GM21528 (cell line): ENCODE data around the gene MTG1.
"Not testable (repeated sequence)": the region's sequence is repeated elsewhere in the genome, so short reads cannot be mapped to it uniquely, and the experiment has no call there.

Experiments
- ATAC-seq: cut with Tn5 transposase; IDR thresholded peaks from one replicate; pipeline ENCODE4 v1.9.1; 2021; ENCODE audit warnings: mild to moderate bottlenecking, moderate library complexity; ENCODE audit not compliant: unreplicated experiment, low FRiP score

MTG1 gene

DNA sequence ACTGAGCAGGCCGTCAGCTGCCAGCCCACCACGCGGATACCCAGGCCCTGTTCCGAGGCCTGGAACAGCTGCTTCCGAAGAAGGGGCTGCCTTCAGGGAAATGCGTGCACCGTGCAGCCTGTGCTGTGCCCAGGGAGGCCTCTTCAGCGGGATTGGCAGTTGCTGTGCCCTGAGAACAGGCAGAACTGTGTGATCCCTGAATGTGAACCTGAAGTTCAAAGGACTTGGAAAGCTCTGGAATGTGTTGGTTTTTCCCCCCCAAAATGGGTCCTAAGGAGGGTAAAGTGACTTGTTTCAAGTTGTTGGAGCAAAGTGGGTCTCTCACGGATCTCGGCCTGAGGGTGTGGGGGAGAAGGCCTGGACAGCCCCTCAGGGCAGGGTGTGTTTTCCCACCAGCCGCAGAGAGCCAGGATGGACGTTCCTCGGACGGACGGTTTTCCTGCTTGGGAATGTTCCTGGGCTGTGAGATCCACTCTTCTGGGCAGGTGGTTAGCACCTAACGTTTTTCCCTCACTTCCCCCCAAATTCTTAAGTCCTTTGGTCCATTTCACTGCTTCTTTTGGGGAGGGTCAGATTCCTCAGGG is 28.4 kb downstream of the MTG1 start:
- ATAC-seq = no peak

DNA sequence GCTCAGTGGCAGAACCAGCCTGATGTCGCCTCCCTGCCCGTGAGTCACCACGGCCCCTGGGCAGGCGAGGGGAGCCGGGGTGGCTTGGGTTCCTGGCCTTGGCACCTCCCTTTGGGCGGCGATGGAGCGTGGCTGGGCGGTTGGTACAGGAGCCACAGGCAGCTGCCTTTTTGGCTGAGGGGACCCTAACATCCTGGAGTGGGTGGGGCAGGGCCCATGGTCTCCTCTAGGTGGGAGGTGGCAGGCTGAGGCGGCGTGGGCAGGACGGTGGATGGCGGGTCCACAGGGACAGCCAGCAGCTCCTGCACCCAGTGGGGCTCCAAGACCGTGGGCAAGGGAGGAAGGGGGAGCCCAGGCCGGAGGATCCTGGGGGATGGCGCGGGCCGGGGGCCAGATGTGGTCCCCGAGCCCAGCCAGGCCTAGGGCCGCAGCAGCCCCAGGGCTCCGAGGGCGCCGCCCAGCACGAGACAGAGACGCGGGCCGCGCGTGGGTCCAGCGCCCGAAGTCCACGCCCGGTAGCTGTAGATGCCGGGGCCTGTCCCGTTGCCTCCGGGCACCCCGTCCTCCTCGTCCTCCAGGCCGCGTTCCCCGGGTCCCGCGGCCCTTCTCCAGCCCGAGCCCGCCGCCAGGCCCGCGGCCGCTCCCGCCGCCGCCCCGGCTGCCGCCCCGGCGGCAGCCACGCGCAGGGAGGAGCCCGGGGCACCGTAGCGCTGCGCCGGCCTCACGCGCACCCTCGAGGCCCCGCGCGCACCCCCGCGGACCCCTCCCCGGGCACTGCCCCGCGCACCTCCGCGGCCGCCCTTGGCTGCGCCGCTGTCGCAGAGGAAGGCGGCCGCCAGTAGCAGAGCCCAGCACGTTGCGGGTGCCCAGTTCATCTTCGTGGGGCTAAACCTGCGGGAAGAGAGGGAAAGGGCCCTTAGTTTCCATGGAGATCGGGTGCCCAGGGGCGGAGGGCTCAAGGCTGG is 29.1 kb downstream of the MTG1 start:
- ATAC-seq = no peak

DNA sequence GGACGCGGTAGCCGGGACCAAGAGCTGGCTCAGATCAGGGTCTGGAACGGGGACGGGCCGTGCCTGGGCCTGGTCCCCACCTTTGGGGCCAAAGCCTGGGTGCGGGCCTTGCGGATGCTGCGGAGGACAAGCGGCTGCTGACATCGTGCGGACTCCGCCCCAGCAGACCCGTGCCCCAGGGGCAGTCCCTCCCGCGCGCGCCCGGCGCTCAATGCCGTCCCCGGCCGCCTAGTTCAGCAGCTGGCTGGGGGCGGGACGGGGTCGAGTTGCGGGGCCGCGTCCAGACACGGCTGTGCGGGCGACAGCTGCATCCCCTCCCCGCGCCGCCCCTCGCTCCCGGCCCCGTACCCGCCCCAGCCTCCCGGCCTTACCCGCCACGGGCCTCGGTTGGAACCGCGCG is 30.1 kb downstream of the MTG1 start:
- not testable (repeated sequence) for ATAC-seq

DNA sequence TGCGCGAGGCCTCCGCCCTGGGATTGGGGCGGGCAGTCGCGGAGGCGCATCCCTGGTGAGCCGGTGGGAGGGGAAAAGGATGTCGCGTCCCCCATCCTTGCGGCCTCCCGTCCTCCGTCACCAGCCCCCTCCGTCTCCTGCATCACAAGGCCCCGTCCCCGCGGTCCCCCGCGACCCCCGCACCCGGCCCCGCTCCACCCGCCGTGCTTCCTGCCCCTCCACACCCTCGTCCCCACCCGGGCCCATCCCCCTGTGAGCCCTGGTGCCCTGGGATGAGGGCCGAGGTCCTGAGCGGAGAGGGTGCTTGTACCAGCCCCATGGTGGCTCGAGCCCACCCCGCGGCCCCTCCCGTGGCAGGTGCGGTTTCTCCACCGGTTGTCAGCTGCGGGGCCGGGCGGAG is 30.6 kb downstream of the MTG1 start, which contains the start of gene SPRN:
SPRN (minus strand) TSS at position 25 of the 400 bp plus-strand sequence. CDS start 944 bp downstream, outside the sequence.
- ATAC-seq = not testable (repeated sequence)

DNA sequence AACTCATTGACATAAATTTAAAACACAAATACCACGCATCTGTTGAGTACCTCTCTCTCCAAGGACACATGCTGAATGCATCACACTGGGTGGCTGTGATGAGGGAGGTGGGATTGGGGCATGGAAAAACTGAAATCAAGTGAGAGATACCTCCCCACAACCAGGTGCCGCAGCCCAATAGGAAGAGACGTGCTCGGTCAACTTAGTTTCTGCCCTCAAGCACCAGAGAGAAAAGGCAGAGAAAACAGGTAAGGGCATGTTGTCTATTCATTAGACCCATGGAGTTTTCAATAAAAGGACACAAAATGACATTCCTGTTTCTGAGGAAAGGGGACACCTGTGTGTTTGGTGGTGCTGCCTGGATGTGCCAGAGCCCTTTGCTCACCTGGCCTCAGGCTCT is 35.6 kb downstream of the MTG1 start:
- not testable (repeated sequence) for ATAC-seq

DNA sequence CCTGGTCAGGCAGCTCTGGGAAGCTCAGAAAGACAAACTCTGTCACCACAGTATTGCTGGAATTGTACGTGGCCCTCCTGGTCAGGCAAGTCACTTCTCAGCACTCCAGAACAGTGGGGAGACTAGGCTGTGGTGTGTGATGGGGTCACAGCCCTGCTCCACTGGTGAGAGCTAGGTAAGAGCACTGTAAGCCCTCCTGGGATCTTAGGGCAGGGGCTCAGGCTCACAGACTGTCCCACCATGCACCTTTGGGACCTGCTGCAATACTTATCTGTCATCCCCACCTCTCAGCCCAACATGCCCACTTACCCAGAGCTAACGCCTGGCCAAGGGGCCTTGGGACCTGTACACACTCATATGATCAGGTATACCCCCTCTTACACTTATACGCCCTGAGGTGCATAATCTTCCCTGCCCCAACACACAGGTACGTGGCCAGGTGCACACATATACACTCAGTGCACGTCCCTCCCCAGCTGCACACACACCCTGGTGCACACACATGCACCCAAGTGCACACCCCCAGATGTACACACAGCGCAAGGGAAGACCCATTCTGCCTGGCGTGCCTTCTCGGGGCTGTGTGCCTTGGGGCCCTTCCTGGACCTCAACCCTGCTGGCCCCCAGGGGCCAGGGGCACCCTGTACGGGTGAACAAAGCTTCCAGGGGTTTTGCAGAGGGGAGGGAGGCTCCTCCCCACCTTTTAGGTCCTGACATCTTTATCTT is 38.1 kb downstream of the MTG1 start:
- not testable (repeated sequence) for ATAC-seq

DNA sequence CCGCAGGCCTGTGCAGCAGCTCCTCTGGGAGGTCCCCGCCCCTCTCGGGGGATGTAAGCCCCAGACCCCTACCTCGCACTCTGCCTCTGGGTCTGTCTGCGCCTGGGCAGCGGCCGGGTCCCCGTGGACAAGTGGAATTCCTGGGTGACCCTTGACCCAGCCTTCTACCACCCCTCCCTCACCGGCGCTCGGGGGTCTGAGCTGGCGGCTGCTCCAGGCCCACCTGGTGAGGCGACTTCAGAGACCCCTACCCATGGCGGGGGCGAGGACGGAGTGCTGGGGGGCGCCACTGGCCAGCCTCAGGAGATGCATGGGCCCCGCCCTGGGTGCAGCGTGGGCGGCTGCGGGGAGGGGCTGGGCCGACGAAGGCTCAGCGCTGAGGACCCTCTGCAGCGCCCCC is 38.8 kb downstream of the MTG1 start:
- not testable (repeated sequence) for ATAC-seq

DNA sequence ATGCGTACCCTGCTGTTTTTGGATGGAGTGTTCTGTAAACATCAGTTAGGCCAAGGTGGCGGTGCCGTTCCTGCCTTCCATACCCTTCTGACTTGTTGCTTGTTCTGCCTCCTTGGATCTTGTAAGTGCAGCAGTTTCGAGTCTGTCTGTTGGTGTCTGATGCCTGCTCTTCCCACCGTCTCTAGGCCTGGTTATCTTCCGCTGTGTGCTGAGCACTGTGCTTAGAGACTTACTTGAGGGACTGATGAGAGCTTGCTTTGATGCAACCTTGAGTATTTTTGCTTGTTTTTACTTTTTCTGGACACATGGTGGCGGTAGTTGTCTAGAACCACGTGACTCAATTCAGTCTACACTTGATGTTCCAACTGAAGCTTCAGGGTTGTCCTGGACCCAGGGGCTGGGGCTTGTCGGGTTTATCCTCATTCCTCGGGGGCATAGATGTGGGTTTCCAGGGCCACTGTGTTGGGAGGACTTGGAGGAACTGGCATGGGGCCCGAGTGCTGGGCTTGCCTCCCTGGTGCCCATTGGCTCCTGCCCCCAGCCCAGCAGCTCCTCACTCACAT is 44.8 kb downstream of the MTG1 start:
- no peak for ATAC-seq

DNA sequence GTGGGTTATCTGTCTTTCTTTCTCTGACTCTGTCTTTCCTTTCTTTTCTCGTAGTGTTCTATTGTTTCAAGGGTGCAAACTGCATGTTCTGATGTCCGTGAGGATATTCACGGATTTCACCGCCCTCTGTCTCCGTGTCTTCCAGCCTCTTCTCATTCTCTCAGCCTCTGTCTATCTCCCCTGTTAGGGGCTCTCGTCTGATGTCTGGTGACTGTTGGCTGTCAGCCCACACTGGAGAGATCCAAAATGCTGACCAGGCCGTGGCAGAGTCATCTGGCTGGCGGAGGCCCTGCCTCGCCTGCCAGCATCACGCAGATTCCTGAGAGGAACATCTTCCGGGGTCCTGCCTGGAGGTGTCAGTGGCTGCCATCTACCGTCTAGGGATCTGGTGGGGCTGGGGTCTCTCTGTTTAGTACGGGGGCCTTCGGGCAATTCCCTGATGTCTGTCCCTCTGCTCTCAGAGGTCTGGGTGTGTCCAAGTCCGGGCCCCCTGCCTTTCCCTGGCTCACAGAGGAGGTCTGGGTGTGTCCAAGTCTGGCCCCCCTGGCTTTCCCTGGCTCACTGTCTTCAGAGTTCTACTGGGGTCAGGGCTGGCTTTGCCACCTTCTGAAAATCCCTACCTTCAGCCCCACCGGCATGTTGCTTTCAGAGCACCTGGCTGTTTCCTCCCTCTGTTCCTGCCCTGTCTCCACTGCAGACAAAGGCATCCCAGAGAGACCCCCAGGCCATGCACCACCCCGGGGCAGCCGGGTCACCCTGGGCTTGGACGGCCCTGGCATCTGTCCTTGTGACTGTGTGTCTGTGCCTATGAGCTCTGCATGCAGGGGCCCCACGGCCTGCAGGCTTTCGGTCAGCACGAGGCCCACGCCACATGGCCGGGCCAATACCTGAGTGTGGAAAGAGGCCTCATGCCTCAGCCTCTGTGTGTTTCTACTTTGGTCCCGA is 45.8 kb downstream of the MTG1 start:
- no peak for ATAC-seq

DNA sequence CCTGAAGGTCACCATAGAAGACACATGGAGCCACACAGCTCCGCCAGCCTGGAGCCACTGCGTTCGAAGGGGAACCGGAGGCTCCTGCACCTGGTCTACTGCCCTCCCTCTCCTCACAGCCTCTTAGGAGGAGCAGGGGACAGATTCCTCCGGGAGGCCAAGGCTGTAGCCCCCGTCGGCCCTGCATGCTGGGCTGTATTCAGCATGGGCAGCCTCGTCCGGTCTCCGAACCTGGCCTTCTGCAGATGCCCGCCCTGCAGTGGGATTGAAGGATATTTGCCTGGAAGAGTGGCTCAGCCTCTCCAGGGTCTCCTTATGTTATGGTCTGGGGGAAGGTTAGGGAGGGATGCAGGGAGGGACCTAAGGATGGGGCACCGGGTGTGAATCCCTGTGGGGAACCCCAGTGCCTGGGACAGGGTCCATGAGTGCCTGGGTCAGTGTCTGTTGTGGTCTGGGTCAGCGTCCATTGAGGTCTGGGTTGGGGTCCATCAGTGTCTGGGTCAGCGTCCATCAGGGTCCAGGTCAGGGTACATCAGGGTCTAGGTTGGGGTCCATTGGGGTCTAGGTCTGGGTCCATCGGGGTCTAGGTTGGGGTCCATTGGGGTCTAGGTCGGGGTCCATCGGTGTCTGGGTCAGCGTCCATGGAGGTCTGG is 46.8 kb downstream of the MTG1 start:
- no peak for ATAC-seq

DNA sequence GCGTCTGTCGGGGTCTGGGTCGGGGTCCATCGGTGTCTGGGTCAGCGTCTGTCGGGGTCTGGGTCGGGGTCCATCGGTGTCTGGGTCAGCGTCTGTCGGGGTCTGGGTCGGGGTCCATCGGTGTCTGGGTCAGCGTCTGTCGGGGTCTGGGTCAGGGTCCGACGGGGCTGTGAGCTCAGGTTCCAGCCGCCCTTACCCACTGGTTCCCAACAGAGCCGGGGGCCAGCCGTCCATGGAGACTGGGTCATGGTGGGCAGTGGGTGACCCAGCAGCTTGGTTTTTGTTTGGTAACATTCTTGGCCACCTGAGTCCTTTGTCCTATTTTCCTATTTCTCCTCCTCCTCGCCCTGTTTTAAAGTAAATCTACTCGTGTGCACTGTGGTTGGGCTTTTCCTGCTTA is 47.4 kb downstream of the MTG1 start:
- ATAC-seq = not testable (repeated sequence)

DNA sequence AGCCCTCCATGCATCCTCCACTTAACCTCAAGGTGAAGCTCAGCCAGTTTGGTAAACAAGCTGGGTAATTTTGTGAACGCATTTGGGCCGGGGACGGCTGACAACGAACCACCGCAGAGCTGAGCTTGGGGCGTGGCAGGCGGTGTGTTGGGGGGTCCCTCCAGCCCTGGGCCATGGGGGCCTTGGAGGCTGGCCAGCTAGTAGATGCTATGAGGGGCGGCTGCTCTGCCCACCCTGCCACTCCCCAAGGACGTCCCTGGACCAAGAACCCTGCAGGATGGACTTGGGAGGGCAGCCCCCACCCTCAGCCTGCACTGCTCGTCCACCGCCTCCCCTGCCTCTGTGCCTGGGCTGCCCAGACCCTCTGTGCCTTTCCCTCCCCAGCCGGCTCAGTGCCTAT is 47.8 kb downstream of the MTG1 start:
- ATAC-seq = no peak

DNA sequence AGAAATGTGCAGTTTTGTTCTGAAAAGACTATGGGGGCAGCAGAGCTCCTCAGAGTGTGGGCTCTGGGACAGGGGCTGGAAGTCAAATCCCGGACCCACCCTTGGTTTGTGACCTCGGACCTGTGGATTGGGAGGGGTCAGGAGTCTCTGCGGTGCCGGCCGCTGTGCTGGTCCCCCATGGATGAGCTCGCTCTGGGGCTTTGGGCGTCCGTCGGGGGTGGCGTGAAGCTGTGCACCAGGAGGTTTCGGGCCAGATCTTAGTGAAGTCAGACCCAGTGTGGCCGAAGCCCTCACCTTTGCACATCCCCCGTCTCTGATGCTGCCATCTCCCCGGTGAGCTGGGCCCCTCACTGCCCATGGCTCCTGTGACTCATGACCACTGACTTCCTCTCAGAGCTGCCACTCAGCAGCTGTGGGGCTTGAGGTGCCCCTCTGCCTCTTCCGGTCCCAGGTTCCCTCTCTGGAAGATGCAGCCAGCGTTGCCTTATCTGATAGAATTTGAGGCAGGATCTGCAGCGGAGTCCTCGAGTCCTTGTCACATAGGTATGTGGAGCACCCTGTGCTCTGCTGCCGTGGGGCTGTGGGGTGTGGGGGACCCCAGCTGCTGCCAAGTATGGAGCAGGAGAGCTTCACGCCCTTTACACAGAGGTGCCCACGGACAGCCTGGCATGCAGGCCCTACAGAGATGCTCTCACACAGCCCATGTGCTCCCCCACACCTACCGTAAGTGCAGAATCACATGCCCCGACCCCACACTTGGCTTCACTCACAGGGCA is 48.4 kb downstream of the MTG1 start:
- no peak for ATAC-seq

DNA sequence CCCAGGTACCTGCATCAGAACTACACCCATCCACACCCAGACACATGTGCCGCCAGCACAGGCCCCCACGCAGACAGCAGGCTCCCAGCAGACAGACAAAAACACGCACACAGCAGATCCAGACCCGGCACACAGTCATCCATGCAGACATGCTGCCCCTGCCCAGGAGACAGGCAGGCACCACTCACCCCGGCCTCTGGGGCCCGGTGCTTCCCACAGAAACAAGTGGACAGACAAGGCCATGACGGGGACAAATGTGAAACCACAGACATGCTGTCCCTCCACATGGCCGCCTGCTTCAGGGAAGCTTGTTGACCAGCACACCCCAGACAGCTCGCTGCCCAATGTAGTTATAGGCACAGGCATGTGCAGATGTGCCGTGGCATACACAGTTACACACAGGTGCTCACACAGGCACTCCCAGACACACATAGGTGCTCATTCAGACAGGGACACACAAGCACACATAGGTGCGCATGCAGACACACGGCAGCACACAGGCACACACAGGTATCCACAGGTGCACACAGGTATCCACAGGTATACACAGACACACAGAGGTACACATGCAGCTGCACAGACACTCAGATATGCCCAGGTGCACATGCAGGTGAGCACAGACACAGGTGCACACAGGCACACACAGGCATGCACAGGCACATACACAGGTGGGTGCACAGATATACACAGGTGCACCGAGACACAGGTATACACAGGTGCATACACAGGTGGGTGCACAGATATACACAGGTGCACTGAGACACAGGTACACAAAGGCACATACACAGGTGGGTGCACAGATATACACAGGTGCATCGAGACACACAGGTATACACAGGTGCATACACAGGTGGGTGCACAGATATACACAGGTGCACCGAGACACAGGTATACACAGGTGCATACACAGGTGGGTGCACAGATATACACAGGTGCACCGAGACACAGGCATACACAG is 49.3 kb downstream of the MTG1 start:
- ATAC-seq = no peak

DNA sequence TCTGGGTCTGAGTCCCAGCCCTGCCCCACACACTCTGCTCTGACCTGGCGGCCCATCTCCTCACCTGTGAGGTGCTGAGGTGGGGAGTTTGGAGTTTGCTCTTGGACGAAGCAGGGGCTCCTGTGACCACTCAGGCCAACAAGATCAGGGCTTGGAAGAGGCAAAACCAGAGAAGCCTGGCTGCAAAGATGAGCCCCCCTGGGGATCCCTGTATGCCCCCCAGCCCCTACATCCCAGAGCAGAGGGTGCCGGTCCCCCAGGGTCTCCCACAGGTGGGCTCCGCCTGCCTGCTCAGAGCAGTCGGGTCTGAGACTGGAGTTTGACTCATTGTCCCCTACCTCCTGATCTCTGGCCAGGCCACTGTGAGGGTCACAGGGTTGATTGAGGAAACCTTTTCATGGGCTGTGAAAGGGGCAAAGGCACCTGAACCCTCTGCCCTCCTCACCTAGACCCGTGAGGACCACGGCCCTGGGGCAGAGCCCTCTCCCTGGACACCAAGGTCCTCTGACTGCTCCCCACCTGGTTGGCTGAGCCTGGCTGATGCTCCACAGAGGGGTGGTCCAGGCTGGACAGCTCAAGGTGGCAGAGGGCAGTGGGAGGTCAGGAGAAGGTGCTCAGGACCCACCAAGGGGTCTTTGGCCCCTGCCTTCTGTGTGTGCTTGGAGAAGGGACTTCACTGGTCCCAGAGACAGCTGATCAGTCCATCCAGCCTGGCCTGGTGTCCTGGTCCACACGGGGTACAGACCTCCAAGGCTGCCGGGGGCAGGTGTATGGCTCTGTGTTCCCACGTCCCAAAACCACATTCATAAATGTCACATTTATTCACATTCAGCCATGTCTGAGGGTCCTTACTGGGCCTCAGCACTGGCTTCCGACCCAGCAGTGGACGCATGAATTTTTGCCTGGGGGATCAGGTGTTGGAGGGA is 50.6 kb downstream of the MTG1 start:
- ATAC-seq = no peak

DNA sequence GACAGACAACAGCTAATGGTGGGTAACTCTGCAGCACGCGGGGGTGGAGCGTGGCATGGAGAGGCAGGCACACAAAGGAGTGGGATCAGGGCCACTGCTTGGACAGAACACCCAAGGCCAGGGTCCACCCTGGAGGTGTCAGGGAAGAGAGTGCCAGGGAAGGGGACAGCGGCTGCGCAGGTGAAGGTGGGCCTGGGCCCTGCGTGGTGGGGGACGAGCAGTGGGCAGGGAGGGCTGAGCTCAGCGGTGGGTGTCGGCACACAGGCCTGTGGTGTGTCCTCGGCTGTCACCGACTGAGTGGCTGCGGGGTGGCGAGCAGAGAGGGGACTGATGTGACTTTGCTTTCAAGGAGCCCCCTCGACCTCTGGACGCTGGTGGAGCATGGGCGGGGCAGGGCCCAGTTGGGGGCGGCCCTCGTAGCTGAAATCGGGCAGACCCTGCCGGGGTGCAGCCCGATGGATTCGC is 51.3 kb downstream of the MTG1 start:
- no peak for ATAC-seq
